K562 (cell line): Measurements from ENCODE around the gene CLCF1. TPM values are rescaled to one million over a fixed set of nuclear protein-coding genes. Genes with fewer than 3 reads are reported as not detected.

Experiments
- DEAF1 ChIP-seq: fragments of 450-650 bp; formaldehyde crosslinking; IDR thresholded peaks from 2 replicates; pipeline ENCODE4 v1.4.0; 2020; ENCODE audit warnings: mild to moderate bottlenecking, moderate library complexity
- EGR1 ChIP-seq: fragments of 450-650 bp; conservative IDR thresholded peaks from 2 replicates; pipeline ENCODE4 v1.6.1; 2017; ENCODE audit warnings: mild to moderate bottlenecking
- FOSL1 ChIP-seq: fragments of 200-800 bp; sonication (Bioruptor generic); conservative IDR thresholded peaks from 2 replicates; pipeline ENCODE4 v1.6.1; 2016; ENCODE audit warnings: missing genetic modification characterization, missing compliant biosample characterization
- HCFC1 ChIP-seq: IDR thresholded peaks from 2 replicates; pipeline ENCODE4 v1.6.1; 2012; ENCODE audit warnings: low read depth, low read length, improper control_type of control experiment
- ILK ChIP-seq: fragments of 450-650 bp; IDR thresholded peaks from 2 replicates; pipeline ENCODE4 v1.6.1; 2016; ENCODE audit warnings: missing genetic modification characterization, low read depth, mild to moderate bottlenecking, missing compliant biosample characterization, moderate library complexity, borderline replicate concordance
- MEIS2 ChIP-seq: fragments of 450-650 bp; IDR thresholded peaks from 2 replicates; pipeline ENCODE4 v1.6.1; 2014; ENCODE audit warnings: mild to moderate bottlenecking; ENCODE audit not compliant: partially characterized antibody
- NR1H2 ChIP-seq: sonication (generic); formaldehyde crosslinking; IDR thresholded peaks from 2 replicates; pipeline ENCODE4 v1.4.0; 2020; ENCODE audit warnings: mild to moderate bottlenecking, missing genetic modification reagents
- PHF8 ChIP-seq: fragments of 200-600 bp; sonication (generic); IDR thresholded peaks from 2 replicates; pipeline ENCODE4 v1.6.1; 2012; ENCODE audit warnings: mixed run types, mild to moderate bottlenecking, inconsistent platforms, low read length, moderate library complexity, borderline replicate concordance
- PKNOX1 ChIP-seq: fragments of 450-650 bp; IDR thresholded peaks from 2 replicates; pipeline ENCODE4 v1.6.1; 2016
- POLR2H ChIP-seq: IDR thresholded peaks from 2 replicates; pipeline ENCODE4 v1.6.1; 2016; ENCODE audit warnings: missing genetic modification characterization, low read depth, mild to moderate bottlenecking, control low read depth, missing compliant biosample characterization, moderate library complexity
- PPARD ChIP-seq: fragments of 250-450 bp; sonication (Bioruptor Pico); IDR thresholded peaks from 2 replicates; pipeline ENCODE4 v1.8.0; 2022; ENCODE audit warnings: inconsistent platforms, mild to moderate bottlenecking, moderate library complexity
- RFX7 ChIP-seq: fragments of 250-450 bp; sonication (Bioruptor Pico); IDR thresholded peaks from 2 replicates; pipeline ENCODE4 v1.5.1; 2021; ENCODE audit warnings: mild to moderate bottlenecking
- THRAP3 ChIP-seq: fragments of 450-650 bp; IDR thresholded peaks from 2 replicates; pipeline ENCODE4 v1.6.1; 2016; ENCODE audit warnings: mild to moderate bottlenecking, inconsistent platforms, borderline replicate concordance
- TRIM24 ChIP-seq, 2 experiments: fragments of 450-650 bp; IDR thresholded peaks; 2 replicates each; pipeline ENCODE4 v1.6.1; 2016
- ZNF436 ChIP-seq: fragments of 250-450, 450-650 bp; sonication (Bioruptor Pico); formaldehyde crosslinking; IDR thresholded peaks from 2 replicates; pipeline ENCODE4 v1.7.0; 2020; ENCODE audit warnings: mild to moderate bottlenecking
- polyA plus RNA-seq, 8 experiments: library from polyadenylated mRNA; depleted of rRNA in 4 of 8; stranded (reverse) in 5 of 8; unstranded in 3 of 8; fragments of >200 nt; fragmentation: Nextera tagmentation in 2 of 8; fragmentation: Illumina TruSeq in 1 of 8; extraction: Ambion mirVana in 2 of 8; extraction: Trizol in 1 of 8; gene quantifications; 2 replicates each; pipeline versions ENCODE4 v1.2.1 to v1.2.3, GENCODE V29; 2011 to 2014; ENCODE audit warnings: inconsistent platforms in 1 of 8, missing spikeins in 1 of 8
- total RNA-seq, 7 experiments: library from RNA; depleted of rRNA in 6 of 7; stranded (reverse); fragments of >200 nt in 6 of 7; fragmentation: Illumina TruSeq in 2 of 7; extraction: Trizol in 2 of 7; gene quantifications; 2 replicates each; pipeline versions ENCODE4 v1.2.1 to v1.2.3, GENCODE V29; 2011 to 2021; ENCODE audit warnings: low replicate concordance in 1 of 7
- TF ChIP-seq, protein P1 (sequence below): fragments of 450-650 bp; IDR thresholded peaks from 2 replicates; pipeline ENCODE4 v1.6.1; 2016; ENCODE audit warnings: low read depth, mild to moderate bottlenecking, moderate library complexity
- TF ChIP-seq, protein P2 (sequence below): fragments of 250-450 bp; sonication (Bioruptor Pico); IDR thresholded peaks from 2 replicates; pipeline ENCODE4 v1.8.0; 2022; ENCODE audit warnings: moderate library complexity, mild to moderate bottlenecking, inconsistent platforms
- TF ChIP-seq, protein P3 (sequence below): fragments of 450-650 bp; formaldehyde crosslinking; IDR thresholded peaks from 2 replicates; pipeline ENCODE4 v1.4.0; 2020; ENCODE audit warnings: mild to moderate bottlenecking, mixed read lengths

Gene CLCF1
- total and polyA plus RNA-seq, 9 of the 15 experiments (the other 6 are each of a cell fraction or from before 2014, with no cell fraction given), result 0.49 to 5.8 (median 3.0) TPM

DNA sequence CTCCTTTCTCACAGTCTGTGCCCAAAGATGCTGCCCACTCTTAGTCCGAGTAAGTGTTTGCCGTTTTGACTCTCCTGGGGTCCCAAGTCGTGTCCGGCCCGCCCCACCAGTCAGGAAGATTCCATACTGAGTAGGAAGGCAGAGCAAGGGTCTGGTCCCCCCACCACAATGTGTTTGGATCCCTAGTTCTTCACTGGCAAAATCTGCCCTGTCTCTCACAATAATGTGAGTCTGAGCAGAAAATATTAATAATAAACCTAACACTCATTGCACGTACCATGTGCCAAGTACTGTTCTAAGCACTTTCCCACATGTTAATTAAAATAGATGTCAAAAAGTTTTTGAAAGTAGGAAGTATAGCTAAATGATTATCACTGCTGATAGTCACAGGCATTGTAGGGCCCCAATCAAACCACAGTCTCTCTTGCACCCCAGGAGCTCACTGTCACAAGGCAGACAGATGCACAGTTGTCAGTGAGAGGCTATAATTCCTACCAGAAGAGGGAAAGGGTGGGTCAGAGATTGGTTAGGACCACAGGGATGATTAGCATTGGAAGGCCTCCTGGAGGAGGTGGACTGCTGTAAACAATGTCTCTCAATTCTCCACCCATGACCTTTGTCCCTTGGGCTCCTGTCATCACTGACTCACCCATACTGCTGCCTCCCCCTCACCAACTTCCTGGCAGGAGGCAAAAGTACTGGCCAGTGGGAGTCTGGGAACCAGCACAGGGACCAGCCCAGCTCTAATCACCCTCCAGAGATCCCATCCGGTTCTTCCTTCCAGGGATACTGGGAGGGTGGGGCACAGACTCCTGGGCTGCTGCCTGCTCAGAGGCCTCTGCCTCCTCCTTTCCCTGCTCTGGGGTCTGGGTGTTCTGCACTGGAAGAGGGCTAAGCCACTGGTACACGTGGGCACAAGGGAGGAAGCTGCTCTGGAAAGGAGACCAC lies 19.0 kb downstream of the CLCF1 start (continued):
- TF ChIP-seq EGR1 (peak; percentile 81), THRAP3 (no peak), POLR2H (tag) (no peak; the same call in 1 of the 2 replicates), RFX7 (CRISPR knock-in tag) (no peak), MEIS2 (peak; percentile 87), DEAF1 (CRISPR knock-in tag) (no peak), TRIM24 (IDR thresholded peaks at IDR 0.05) (no peak; a peak in 1 of 4 replicates), ILK (tag) (no peak), NR1H2 (CRISPR knock-in tag) (no peak), HCFC1 (no peak), FOSL1 (peak; percentile 99), ZNF436 (CRISPR knock-in tag) (peak; percentile 77; the same call in 1 of the 2 replicates), PHF8 (0 out of 2 replicates have a peak, but pooled peaks have one; percentile 13), PPARD (no peak), PKNOX1 (peak; percentile 62)
- TF ChIP-seq, protein P1, sequence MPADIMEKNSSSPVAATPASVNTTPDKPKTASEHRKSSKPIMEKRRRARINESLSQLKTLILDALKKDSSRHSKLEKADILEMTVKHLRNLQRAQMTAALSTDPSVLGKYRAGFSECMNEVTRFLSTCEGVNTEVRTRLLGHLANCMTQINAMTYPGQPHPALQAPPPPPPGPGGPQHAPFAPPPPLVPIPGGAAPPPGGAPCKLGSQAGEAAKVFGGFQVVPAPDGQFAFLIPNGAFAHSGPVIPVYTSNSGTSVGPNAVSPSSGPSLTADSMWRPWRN, result no peak
- TF ChIP-seq, protein P2, sequence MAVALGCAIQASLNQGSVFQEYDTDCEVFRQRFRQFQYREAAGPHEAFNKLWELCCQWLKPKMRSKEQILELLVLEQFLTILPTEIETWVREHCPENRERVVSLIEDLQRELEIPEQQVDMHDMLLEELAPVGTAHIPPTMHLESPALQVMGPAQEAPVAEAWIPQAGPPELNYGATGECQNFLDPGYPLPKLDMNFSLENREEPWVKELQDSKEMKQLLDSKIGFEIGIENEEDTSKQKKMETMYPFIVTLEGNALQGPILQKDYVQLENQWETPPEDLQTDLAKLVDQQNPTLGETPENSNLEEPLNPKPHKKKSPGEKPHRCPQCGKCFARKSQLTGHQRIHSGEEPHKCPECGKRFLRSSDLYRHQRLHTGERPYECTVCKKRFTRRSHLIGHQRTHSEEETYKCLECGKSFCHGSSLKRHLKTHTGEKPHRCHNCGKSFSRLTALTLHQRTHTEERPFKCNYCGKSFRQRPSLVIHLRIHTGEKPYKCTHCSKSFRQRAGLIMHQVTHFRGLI (CRISPR knock-in tag), result no peak
- TF ChIP-seq, protein P3, sequence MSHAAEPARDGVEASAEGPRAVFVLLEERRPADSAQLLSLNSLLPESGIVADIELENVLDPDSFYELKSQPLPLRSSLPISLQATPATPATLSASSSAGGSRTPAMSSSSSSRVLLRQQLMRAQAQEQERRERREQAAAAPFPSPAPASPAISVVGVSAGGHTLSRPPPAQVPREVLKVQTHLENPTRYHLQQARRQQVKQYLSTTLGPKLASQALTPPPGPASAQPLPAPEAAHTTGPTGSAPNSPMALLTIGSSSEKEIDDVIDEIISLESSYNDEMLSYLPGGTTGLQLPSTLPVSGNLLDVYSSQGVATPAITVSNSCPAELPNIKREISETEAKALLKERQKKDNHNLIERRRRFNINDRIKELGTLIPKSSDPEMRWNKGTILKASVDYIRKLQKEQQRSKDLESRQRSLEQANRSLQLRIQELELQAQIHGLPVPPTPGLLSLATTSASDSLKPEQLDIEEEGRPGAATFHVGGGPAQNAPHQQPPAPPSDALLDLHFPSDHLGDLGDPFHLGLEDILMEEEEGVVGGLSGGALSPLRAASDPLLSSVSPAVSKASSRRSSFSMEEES (CRISPR knock-in tag), result no peak
